BE2C (cell line): ENCODE results near the gene EFNA5.
A peak's percentile ranks its signal among the peaks of the same experiment; 100 is the strongest.
"Not testable (repeated sequence)": the region's sequence is repeated elsewhere in the genome, so short reads cannot be mapped to it uniquely, and the experiment has no call there.

Experiments used
- DNase-seq: peaks from one replicate; pipeline ENCODE4 v3.0.0-alpha.2; 2020
- H3K27me3 ChIP-seq: fragments of 250-450 bp; sonication (Bioruptor Pico); 2 replicates; pipeline ENCODE4 v1.5.1; 2020; ENCODE audit warnings: mild to moderate bottlenecking
- H3K36me3 ChIP-seq: fragments of 250-450 bp; sonication (Bioruptor Pico); 2 replicates; pipeline ENCODE4 v1.5.1; 2020; ENCODE audit warnings: mild to moderate bottlenecking
- H3K4me1 ChIP-seq: fragments of 250-450 bp; sonication (Bioruptor Pico); 2 replicates; pipeline ENCODE4 v1.5.1; 2020
- H3K4me3 ChIP-seq: 2 replicates; pipeline ENCODE4 v1.5.1; 2011; ENCODE audit warnings: low read depth, low read length
- H3K9me3 ChIP-seq: fragments of 250-450 bp; sonication (Bioruptor Pico); 2 replicates; pipeline ENCODE4 v1.5.1; 2020
- CTCF ChIP-seq: IDR thresholded peaks from 2 replicates; pipeline ENCODE4 v1.5.1; 2012; ENCODE audit warnings: mild to moderate bottlenecking, low read depth, low read length

Gene EFNA5

GRCh38 chr5:107437154-107437553, 233.6 kb downstream of the EFNA5 start:
- Histone ChIP-seq H3K36me3 (no peaks in the 10 kb centered on the region), H3K27me3 (no peaks in the 10 kb centered on the region), H3K9me3 (peaks cover 2% of the 10 kb centered on the region; the same call in 1 of the 2 replicates), H3K4me3 (no peak overlapping the region), H3K4me1 (peaks cover 10% of the 10 kb centered on the region)
- no peak for TF ChIP-seq CTCF
- no peak for DNase-seq

DNA sequence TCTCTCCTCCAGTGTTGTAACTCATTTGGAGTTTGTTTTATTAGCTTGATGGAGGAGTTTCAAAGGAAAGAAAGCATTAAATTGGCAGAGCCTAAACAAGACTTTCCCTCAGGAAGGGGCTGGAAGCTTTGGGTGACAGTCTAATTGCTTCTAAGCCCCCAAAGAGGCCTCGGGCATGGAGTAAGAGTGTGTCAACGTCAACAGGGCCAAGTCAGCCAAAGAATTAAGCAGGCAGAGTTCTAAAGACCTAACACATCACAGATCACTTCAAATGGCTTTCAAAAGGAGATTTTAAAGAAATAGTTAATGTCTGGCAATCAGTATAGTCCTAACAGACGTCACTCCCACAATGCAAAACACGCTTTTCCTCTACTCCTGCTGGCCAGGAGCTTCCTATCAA, 234.5 kb downstream of the EFNA5 start:
- TF ChIP-seq CTCF = no peak
- Histone ChIP-seq H3K4me3 (no peak overlapping the region), H3K27me3 (no peaks in the 10 kb centered on the region), H3K36me3 (no peaks in the 10 kb centered on the region), H3K4me1 (peaks cover 10% of the 10 kb centered on the region), H3K9me3 (peaks cover 2% of the 10 kb centered on the region; the same call in 1 of the 2 replicates)
- DNase-seq = no peak

- no peak for DNase-seq
- H3K4me3 ChIP-seq = no peak overlapping the region
- no peaks in the 10 kb centered on the region for H3K27me3 ChIP-seq
- TF ChIP-seq CTCF = no peak
- peaks cover 12% of the 10 kb centered on the region for H3K4me1 ChIP-seq
- H3K9me3 ChIP-seq = peaks cover 2% of the 10 kb centered on the region; the same call in 1 of the 2 replicates
- H3K36me3 ChIP-seq = no peaks in the 10 kb centered on the region
Observed at GRCh38 chr5:107435061-107435460, 235.7 kb downstream of the EFNA5 start.

GRCh38 chr5:107433646-107434045, 237.1 kb downstream of the EFNA5 start:
- H3K27me3 ChIP-seq, H3K9me3 ChIP-seq, H3K4me3 ChIP-seq, H3K36me3 ChIP-seq, DNase-seq: not testable (repeated sequence)
- H3K4me1 ChIP-seq = peaks cover 17% of the 10 kb centered on the region

- Histone ChIP-seq H3K4me1 (peaks cover 23% of the 10 kb centered on the region), H3K4me3 (no peak overlapping the region), H3K27me3 (no peaks in the 10 kb centered on the region), H3K36me3 (no peaks in the 10 kb centered on the region), H3K9me3 (no peaks in the 10 kb centered on the region)
- no peak for TF ChIP-seq CTCF
- no peak for DNase-seq
Observed at GRCh38 chr5:107431998-107432397, 238.7 kb downstream of the EFNA5 start.

DNA sequence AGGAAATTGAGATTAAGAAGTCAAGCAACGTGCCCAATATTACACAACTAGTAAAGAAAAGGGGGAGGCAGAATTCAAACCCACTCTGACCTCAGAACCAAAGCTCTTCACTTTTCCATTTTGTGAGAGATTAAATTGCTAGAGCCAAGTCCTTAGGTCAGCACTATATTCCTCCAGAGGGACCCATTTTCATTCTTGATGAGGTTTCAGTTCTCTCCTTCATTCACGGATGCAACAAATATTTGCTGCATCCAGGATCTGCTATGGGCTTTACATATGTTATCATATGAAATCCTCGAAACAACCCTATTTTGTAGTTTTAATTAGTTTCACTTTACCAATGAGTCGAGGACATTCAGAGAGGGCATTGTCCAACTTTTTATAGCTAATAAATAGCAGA, 239.2 kb downstream of the EFNA5 start:
- DNase-seq = no peak
- no peaks in the 10 kb centered on the region for H3K36me3 ChIP-seq
- peaks cover 21% of the 10 kb centered on the region for H3K4me1 ChIP-seq
- no peaks in the 10 kb centered on the region for H3K27me3 ChIP-seq
- TF ChIP-seq CTCF = no peak
- no peak overlapping the region for H3K4me3 ChIP-seq
- no peaks in the 10 kb centered on the region for H3K9me3 ChIP-seq

GRCh38 chr5:107430071-107430625, 240.6 kb downstream of the EFNA5 start:
- peak; percentile 39 for DNase-seq
- H3K27me3 ChIP-seq = no peaks in the 10 kb centered on the region
- H3K4me3 ChIP-seq = peak overlapping the region; percentile 26; the same call in 1 of the 2 replicates
- no peaks in the 10 kb centered on the region for H3K36me3 ChIP-seq
- peaks cover 27% of the 10 kb centered on the region for H3K4me1 ChIP-seq
- no peaks in the 10 kb centered on the region for H3K9me3 ChIP-seq
- no peak for TF ChIP-seq CTCF
